GM21576 (cell line): ENCODE results near the gene PIP4K2C.
"Not testable (repeated sequence)": the region's sequence is repeated elsewhere in the genome, so short reads cannot be mapped to it uniquely, and the experiment has no call there.

ENCODE experiments used
- ATAC-seq: cut with Tn5 transposase; IDR thresholded peaks from one replicate; pipeline ENCODE4 v1.9.1; 2021; ENCODE audit warnings: mild to moderate bottlenecking, moderate library complexity; ENCODE audit not compliant: unreplicated experiment

PIP4K2C gene

DNA sequence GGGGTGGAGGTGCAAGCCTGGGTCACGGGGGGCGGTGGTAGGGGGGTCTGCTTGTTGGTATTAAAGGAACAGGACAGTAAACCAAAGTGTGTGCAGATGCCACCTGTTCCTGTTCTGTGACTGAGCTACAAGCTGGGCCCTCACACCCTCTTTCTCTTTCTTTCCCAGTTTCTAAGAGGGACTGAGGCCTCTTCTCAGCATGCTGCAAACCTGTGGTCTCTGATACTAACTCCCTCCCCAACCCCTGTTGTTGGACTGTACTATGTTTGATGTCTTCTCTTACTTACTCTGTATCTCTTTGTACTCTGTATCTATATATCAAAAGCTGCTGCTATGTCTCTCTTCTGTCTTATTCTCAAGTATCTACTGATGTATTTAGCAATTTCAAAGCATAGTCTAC, 6.9 kb upstream of the PIP4K2C start:
- no peak for ATAC-seq

GRCh38 chr12:57584690-57585089, 6.3 kb upstream of the PIP4K2C start:
- ATAC-seq = no peak

DNA sequence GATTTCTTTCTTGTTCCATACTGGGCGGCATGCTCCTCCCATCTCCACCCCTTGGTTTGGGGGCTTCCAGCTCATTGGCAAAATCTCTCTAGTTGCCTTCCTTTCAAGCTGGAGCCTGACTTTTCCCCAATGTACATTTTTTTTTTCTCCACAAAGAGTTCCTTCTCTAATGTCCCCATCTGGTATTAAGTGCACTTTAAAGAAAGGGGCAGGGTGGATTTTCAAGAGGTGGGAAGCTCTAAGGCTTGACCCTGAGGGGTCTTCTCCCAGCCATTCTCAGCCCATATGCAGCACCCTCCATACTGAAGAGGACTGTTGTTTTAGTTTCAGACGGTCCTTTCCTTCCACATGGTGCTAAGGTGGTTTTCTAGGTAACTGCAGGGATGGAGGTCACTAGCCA, 5.8 kb upstream of the PIP4K2C start:
- no peak for ATAC-seq

DNA sequence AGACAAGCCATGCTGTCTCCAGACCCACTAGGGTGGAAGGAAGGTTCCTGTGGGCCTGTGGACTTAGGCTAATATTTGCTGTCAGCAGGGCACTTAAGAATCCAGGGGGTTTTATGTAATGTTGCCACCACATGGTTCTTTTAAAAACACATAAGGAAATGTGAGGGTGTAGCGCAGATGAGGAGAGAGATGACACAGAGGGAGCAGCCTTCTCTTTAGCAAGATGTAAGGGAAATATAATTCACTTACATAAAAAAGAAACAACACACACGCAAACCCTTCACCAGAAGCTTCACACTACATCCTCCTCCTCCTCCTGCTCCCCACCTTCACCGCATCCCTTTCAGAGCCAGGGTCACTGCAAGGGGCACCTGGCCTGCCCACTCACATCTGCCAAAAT, 4.9 kb upstream of the PIP4K2C start:
- ATAC-seq = no peak

DNA sequence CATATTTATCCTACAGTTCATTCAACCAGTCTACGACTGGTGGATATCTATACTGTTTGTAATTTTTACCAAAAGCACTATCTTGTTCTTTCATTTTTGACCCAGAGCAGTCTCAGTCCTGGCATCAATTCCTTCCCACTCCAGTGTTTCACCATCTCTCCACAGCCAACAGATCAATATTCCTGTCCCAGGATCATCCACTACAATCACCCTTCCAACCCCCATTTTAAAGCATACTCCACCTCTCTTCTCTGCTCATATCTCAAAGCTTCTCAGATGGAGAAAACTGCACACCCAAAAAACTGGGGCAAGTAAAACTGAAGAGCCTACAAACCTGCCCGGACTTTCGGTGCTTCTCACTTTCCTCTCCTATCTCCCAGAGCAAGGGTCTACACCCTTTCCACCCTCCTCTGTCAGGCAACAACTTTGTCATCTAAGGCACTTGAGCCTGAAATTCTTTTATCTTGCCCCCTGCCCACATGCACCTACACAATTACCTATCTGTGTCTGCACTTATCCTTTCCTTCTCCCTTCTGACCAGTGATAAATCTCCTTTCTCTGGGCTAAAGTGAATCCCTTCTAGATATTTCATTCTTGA, 4.1 kb upstream of the PIP4K2C start:
- no peak for ATAC-seq

- ATAC-seq = not testable (repeated sequence)
These were observed 1.9 kb upstream of the PIP4K2C start for GRCh38 chr12:57588951-57589610.

DNA sequence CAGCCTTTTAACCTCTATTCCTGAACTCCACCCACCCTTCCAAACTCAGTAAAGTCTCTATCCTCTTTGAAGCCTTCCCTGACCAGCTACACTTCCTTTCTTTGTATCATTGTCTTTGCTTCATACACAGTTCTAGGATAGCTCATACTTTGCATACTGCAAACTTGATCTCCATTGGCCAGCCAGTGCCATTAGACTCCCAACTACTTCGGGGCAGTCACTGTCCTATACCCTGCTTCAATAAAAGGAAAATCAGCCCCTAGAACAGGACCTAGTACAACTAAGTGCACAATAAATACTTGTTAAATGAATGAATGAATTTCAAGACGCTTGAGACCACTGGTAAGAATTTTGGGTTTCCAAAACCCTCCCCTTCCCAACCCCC, 521 bp upstream of the PIP4K2C start:
- no peak for ATAC-seq

GRCh38 chr12:57591782-57592325, 862 bp downstream of the PIP4K2C start:
- ATAC-seq = no peak

GRCh38 chr12:57592551-57593165, 1.7 kb downstream of the PIP4K2C start:
- ATAC-seq = no peak

DNA sequence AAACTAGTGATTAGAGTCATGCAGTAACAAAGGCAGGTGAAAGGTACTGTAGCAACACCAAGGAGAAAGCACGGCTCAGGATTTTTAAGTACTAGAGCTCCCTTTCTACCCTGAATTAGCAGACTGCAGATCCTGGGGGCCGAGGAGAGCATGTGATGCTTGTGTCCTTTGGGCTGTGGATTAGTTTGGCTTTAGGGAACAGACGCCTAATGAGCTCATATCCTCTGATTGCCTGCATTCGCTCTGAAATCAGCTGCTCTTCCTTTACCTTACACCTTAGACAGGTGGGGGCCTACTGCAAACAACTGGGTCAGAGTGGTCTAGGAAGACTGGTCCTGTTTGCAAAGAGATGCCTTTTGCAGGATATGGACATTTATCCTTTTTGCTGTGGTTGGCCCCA, 2.2 kb downstream of the PIP4K2C start:
- ATAC-seq = no peak

- no peak for ATAC-seq
These were observed 9.4 kb downstream of the PIP4K2C start for GRCh38 chr12:57600395-57600794.

GRCh38 chr12:57602544-57602943, 11.6 kb downstream of the PIP4K2C start:
- no peak for ATAC-seq

DNA sequence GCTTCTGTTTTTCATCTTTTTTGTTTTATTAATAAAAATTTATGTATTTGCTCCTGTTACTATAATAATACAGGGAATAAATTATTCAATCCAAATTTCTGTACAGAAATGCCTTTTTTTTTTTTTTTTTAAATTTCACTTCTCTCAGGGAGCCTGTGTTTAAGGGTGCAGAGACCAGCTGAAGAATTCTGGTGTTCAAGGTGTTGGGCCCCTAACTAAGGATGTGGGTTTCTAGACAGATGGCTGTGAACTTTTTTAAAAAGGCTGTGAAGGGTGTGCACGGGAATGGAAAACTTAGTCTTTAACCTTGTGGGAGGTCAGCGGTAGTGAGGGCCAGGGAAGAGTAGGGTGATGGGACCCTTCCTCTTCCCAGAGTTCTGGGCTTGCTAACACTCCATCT, 12.3 kb downstream of the PIP4K2C start:
- no peak for ATAC-seq

GRCh38 chr12:57603815-57604453, 12.9 kb downstream of the PIP4K2C start:
- no peak for ATAC-seq

DNA sequence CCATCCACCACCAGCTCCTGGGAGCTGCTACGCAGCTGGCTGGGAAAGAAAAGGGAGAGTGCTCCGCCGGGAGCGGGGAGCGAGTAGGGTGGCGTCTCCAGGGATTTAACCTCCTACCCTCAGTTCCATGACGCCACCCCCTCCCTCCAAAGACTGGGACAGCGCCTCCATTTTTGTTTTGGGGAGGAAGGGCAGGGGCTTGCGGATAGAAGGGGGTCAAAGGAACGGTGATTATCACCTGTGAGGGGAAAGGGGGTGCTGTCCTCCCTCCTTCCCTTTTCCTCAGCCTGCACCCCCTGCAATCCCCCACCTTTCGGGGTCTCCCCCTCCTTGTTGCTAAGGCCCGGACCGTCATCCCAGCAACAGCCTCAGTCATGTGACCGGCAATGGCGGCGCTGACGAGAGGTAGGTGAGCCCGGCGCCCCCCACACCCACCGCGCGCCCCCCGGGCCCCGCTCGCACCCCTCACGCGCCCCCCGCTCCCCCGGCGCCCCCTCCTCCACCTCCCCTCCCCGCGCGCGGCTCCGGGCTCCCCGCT, 13.5 kb downstream of the PIP4K2C start, which contains the start of gene DTX3:
Gene DTX3, plus strand, starts transcription at position 371 of the 538 bp plus-strand sequence. CDS start 1,694 bp downstream, outside the sequence.
- ATAC-seq = no peak

DNA sequence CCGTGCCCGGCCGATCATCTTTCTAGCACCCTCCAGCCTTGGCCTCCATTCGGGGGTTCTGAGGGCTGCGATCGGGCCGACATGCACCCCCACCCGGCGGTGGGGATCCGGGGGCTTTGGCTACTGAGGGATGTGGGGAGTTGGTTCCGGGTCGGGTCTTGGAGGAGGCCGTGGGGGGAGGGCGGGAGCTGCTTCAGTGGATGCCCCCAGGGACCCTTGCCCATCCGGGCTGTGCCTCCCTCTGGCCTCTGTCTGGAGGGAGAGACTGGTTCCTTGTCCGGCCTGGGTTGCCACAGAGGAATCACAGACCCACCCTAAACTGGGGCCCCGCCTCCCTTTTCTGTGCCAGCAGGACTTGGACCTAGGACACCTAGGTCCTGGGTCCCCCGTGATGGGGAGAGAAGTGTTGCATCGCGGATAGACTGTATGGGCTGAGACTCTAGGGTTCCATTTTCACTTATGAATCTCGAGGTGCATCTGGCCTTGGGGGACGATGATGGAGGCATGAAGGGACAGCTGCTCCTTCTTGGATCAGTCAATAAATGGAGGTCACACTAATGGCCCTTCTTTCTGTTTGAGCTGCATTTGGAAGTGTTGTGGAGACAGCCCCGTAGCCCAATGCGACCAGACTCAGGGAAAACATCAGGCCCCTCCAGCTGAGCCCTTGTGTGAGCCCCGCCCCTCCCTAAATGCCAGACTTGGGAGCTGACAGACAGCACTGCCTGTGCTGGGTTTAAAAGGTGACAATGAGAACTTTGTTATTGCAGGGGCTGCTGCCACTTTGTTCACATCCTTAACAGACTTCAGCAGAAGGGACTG, 14.2 kb downstream of the PIP4K2C start:
- no peak for ATAC-seq

- ATAC-seq = no peak
These were observed 14.9 kb downstream of the PIP4K2C start for GRCh38 chr12:57605811-57606311.

DNA sequence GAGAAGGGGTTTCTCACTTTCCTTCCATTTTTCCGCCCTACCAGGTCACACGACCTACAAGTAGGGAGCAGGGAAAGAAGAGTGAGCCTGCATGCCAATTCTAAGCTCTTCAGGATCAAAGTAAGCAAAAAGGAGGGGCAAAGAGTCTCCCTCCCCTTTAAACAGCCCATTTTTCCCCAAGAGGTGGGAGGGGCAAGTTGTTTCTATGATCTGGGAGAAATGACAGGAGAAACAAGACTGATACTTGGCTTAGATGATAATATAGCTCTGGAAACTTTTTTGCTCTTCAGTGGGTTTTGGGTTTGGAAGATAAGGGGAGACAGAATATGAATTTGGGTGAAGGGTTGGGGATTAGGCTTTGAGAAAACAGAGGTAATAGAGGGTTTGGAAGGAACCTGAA, 15.4 kb downstream of the PIP4K2C start:
- ATAC-seq = no peak

GRCh38 chr12:57606821-57607220, 15.8 kb downstream of the PIP4K2C start:
- ATAC-seq = no peak

DNA sequence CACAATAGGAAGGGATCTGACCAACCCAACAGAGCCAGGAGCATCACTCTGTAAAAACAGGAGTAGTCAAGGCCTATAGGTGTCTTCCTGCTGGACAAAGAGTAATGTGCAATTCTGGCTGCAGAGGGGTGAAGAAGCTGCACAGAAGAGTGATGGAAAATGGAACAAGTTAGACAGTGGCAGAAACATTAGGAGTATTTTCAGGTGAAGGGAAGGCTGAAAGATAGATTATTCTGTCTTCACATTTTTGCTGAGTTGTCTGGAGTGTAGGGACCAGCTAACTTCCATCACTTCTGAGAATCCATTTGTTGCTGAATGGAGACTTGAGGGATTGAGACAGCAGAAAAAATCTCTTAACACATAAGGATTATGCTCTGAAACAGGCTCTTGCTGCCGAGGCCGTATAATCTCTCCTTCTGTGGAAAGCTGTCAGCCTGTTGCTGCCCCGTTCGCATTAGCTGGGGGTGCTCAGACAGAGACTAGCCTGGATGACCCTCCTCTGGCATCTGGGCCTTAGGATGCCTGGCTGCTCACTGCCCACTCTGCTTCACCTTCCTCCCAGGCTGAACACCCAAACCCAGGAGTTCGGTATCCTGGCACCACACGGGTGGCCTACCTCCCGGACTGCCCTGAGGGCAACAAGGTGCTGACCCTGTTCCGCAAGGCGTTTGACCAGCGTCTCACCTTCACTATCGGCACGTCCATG, 17.1 kb downstream of the PIP4K2C start:
- no peak for ATAC-seq
